Retinal pigment epithelial cell (primary cell): Measurements from ENCODE around the gene SH3RF3.

Experiments
- DNase-seq: peaks from one replicate; pipeline ENCODE4 v3.0.0-alpha.2; 2010; ENCODE audit warnings: low read depth
- H3K4me3 ChIP-seq: 2 replicates; pipeline ENCODE4 v1.5.1; 2011; ENCODE audit warnings: mild to moderate bottlenecking, low read length, control low read depth, moderate library complexity
- TF ChIP-seq, protein P1 (sequence below): conservative IDR thresholded peaks from 2 replicates; pipeline ENCODE4 v1.5.1; 2011; ENCODE audit warnings: low read depth, low read length, control low read depth, inconsistent platforms

The SH3RF3 gene

DNA sequence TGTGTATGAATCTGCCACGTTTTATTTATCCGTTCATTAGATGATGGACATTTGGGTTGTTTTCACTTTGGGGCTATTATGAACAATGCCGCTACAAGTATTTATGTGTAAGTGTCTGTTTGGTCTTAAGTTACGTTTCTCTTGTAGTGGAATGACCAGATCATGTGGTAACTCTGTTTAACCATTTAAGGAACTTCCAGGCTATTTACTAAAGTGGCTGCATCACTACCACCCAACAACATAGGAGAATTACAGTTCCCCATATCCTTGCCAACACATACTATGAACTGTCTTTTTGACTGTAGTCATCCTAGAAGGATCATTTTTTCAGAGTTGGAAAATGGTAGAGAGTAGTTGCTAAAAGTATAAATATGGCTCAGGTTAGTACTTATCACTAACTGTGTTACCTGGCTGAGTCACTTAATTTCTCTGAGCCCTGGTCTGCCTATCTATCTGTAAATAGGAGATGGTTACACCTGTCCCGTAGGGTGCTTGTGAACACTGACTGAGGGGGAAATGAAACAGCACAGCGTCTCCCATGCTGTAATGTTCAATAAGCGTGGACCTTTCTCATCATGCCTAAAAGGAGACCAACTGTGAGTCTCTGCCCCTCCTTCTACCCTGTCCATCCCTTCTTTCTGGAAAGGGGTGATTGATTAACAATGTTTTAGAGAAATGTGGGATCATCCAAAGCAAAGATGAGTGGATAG lies 103.1 kb downstream of the SH3RF3 start:
- no peak overlapping the region for H3K4me3 ChIP-seq
- TF ChIP-seq, protein P1, sequence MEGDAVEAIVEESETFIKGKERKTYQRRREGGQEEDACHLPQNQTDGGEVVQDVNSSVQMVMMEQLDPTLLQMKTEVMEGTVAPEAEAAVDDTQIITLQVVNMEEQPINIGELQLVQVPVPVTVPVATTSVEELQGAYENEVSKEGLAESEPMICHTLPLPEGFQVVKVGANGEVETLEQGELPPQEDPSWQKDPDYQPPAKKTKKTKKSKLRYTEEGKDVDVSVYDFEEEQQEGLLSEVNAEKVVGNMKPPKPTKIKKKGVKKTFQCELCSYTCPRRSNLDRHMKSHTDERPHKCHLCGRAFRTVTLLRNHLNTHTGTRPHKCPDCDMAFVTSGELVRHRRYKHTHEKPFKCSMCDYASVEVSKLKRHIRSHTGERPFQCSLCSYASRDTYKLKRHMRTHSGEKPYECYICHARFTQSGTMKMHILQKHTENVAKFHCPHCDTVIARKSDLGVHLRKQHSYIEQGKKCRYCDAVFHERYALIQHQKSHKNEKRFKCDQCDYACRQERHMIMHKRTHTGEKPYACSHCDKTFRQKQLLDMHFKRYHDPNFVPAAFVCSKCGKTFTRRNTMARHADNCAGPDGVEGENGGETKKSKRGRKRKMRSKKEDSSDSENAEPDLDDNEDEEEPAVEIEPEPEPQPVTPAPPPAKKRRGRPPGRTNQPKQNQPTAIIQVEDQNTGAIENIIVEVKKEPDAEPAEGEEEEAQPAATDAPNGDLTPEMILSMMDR = no peak
- no peak for DNase-seq

DNA sequence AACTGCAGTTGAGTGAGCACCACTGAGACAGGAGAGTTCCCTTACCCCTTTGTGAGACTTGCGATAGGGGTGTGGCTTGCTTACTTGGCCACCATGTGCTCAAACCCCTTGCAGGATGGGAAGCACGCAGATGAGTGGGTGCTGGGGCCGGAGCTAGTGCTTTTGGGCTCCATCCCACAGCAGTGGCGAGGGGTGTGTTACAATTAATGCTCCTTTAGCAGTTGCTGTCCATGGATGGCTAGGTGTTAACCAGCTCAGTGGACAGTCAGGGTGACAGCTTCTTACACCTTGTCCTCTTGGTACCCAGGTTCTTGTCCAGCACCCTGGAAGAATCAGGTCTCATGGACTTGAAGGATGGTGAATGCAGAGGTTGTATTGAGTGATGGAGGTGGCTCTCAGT lies 103.9 kb downstream of the SH3RF3 start:
- DNase-seq = no peak
- H3K4me3 ChIP-seq = no peak overlapping the region
- TF ChIP-seq, protein P1 = no peak

DNA sequence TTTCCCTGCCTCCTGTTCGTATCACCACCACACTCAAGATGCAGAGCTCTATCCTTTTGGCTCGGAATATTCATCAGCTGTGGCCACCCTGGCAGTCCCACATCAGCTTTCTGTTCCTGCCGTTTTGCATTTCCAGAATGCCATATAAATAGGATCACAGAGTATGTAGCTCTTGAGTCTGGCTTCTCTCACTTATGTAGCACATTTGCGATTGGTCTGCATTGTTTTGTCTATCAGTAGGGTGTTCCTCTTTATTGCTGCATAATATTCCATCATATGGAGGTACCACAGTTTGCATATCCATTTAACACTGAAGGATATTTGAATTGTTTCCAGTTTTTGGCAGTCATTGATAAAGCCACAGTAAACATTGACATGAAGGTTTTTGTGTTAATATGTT lies 104.6 kb downstream of the SH3RF3 start:
- no peak overlapping the region for H3K4me3 ChIP-seq
- TF ChIP-seq, protein P1 = no peak
- no peak for DNase-seq

DNA sequence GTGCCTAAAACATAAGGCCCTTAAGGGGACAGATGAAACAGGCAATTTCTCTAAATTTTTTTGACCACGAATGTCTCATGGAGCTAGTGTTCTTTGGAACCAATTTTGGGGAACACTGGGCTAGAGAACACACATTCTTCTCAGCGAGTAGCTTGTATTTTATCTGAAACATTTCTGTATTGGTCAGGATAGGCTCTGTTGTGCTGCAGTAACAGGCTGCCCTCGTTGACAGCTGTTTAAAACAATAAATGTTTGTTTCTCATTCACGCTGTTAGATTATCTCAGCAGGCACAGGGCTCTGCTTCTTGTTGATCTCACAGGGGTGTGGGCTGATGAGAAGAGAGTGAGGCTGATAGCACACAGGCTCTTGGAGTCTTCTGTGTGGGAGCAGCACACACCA lies 105.3 kb downstream of the SH3RF3 start:
- DNase-seq = no peak
- no peak overlapping the region for H3K4me3 ChIP-seq
- TF ChIP-seq, protein P1 = no peak

DNA sequence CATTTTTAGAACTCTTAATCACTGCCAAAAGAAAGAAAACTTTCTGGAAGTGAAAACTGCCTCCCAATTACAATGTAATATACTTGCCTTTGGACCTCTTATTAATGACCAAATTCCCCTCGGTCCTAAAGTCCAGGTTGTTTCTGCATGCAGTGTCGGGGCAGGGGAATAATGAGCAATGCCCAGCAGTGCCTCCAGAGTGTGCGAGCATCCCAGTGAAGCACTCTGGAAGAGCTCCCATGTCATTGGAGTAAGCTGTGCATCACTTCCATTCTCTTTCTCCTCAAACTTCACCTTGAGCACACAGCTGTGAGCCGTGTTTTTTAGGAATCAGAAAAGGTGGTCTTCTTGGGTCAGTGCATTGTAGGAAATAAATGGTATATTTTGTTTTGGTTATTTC lies 107.1 kb downstream of the SH3RF3 start:
- H3K4me3 ChIP-seq = no peak overlapping the region

DNA sequence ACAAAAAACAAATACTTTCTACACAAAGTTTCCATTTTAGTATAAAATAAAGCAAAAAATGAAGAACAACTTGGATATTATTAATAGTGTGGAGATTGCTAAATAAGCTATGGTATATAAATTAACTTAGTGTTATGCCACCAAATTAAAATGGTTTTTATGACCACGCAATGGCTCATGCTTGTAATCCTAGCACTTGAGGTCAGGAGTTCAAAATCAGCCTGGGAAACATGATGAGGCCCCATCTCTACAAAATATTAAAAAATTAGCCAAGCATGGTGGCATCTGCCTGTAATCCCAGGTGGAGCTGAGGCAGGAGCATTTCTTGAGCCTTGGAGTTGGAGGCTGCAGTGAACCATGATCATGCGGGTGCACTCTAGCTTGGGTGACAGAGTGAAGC lies 108.8 kb downstream of the SH3RF3 start:
- no peak overlapping the region for H3K4me3 ChIP-seq
- DNase-seq = no peak
- TF ChIP-seq, protein P1 = no peak

More for the DNA sequence above, 107.1 kb downstream of the SH3RF3 start:
- no peak for DNase-seq
- TF ChIP-seq, protein P1 = no peak

DNA sequence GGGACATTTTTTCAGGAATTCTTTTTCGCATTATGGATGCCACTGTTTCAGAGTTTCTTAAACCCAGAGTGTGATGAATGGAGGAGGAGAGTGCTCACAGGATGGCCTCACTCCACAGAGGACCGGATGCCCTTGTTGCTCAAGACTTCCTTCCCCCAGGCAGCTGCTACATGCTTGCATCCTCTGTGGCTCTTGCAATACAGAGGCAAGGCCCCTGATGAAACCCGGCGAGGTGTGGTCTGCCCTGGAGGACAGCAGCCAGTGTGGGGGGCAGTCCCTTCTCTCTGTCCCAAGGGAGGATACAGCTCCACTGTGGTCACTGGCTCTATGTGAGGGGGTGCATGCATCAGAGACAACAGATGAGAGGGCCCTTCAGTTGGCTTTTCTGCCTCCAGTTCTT lies 109.6 kb downstream of the SH3RF3 start:
- TF ChIP-seq, protein P1 = no peak
- H3K4me3 ChIP-seq = no peak overlapping the region
- no peak for DNase-seq
